Left cardiac atrium (tissue), 4 donors: ENCODE results near the gene RNH1. TPM values are rescaled to one million over a fixed set of nuclear protein-coding genes. Genes with fewer than 3 reads are reported as not detected.
"Not testable (repeated sequence)": the region's sequence is repeated elsewhere in the genome, so short reads cannot be mapped to it uniquely, and the experiment has no call there.

Source experiments
- ATAC-seq, 2 donors: fragments of 200-7000 bp; cut with Tn5 transposase; one replicate each; pipeline ENCODE4 v1.9.1; 2020; ENCODE audit warnings: mild to moderate bottlenecking in 2 of 2, moderate library complexity in 2 of 2
- DNase-seq: peaks from one replicate; pipeline ENCODE4 v3.0.0-alpha.2; 2020
- intact Hi-C, 2 donors: fragments of 100-400 bp; cut with DNase I; formaldehyde crosslinking; loops; one replicate each; pipeline versions ENCODE4 v1.14.1 to v1.15.1; 2022 to 2023
- total RNA-seq, 2 donors: library from RNA; stranded (reverse); fragmentation: NEBNext Ultra II Directional; extraction: Animal tissue kit (Norgen Biotek cat#: 25700); gene quantifications; one replicate each; pipeline ENCODE4 v1.2.1, GENCODE V29; 2021
- donor health status: DM: no; HTN: yes; CAD: no.
- donor health status: DM: no; HTN: yes; CAD: no; lungs with severe emphysema.
- donor health status: DM: yes; HTN: yes; CAD: no.
- donor health status: Dilated cardiomyopathy.

Gene RNH1
- total RNA-seq, 2 donors from 2014 or later: 153 to 159 TPM

- peak; percentile 73 to 89 for ATAC-seq
- intact Hi-C loops: no loop called here
- DNase-seq: peak; percentile 75
These were observed 37.1 kb downstream of the RNH1 start for GRCh38 chr11:469684-470560.

GRCh38 chr11:469026-469683, 37.9 kb downstream of the RNH1 start:
- ATAC-seq: peak in 1 of 2 donors; percentile 6
- intact Hi-C loops, DNase-seq: not testable (repeated sequence)

GRCh38 chr11:468493-468892, 38.5 kb downstream of the RNH1 start:
- ATAC-seq (peak; percentile 45 to 61), DNase-seq (no peak)

GRCh38 chr11:468036-468435, 39.0 kb downstream of the RNH1 start:
- intact Hi-C loops: no loop called here
- DNase-seq (no peak), ATAC-seq (peak; percentile 1 to 5)

More at GRCh38 chr11:468493-468892, 38.5 kb downstream of the RNH1 start:
- intact Hi-C loops: no loop called here

GRCh38 chr11:465896-466530, 41.0 kb downstream of the RNH1 start:
- intact Hi-C loops: no loop called here
- no peak for DNase-seq
- no peak for ATAC-seq

GRCh38 chr11:464316-464715, 42.7 kb downstream of the RNH1 start:
- DNase-seq: no peak
- ATAC-seq: no peak
- intact Hi-C loops: no loop called here

- intact Hi-C loops: no loop called here
- ATAC-seq (no peak), DNase-seq (no peak)
These were observed 44.7 kb downstream of the RNH1 start for GRCh38 chr11:462107-462890.

- DNase-seq (no peak), ATAC-seq (no peak)
- intact Hi-C loops: no loop called here
These were observed 45.4 kb downstream of the RNH1 start for GRCh38 chr11:461626-462025.

GRCh38 chr11:460331-461199, 46.5 kb downstream of the RNH1 start:
- intact Hi-C loops: no loop called here
- peak; percentile 81 to 84 for ATAC-seq
- DNase-seq: peak; percentile 70

- DNase-seq (peak; percentile 33), ATAC-seq (peak in 1 of 2 donors; percentile 54)
- intact Hi-C loops: loop anchor here in 1 of 2 donors (10.0 kb wide), 1 partner anchor 155 kb away; the partner anchor contains the start of gene IFITM2
These were observed 47.4 kb downstream of the RNH1 start for GRCh38 chr11:459511-460220.

- DNase-seq (no peak), ATAC-seq (no peak)
- intact Hi-C loops: loop anchor here in 1 of 2 donors (10.0 kb wide), 1 partner anchor 152 kb away; the partner anchor contains the start of gene IFITM2
These were observed 49.8 kb downstream of the RNH1 start for GRCh38 chr11:457111-457760.

GRCh38 chr11:456533-456932, 50.5 kb downstream of the RNH1 start:
- intact Hi-C loops: loop anchor here in 1 of 2 donors (10.0 kb wide), 1 partner anchor 152 kb away; the partner anchor contains the start of gene IFITM2
- ATAC-seq (no peak), DNase-seq (no peak)

- ATAC-seq (peak in 1 of 2 donors; percentile 12), DNase-seq (no peak)
These were observed 51.4 kb downstream of the RNH1 start for GRCh38 chr11:455566-456147.

GRCh38 chr11:454801-455565, 52.1 kb downstream of the RNH1 start:
- DNase-seq (no peak), ATAC-seq (no peak)
- intact Hi-C loops: loop anchor here in 1 of 2 donors (10.0 kb wide), 1 partner anchor 150 kb away; the partner anchor contains the start of gene IFITM2

More at GRCh38 chr11:455566-456147, 51.4 kb downstream of the RNH1 start:
- intact Hi-C loops: loop anchor here in 1 of 2 donors (10.0 kb wide), 1 partner anchor 151 kb away; the partner anchor contains the start of gene IFITM2

- ATAC-seq: no peak
- intact Hi-C loops: loop anchor here in 1 of 2 donors (10.0 kb wide), 1 partner anchor 149 kb away; the partner anchor contains the start of gene IFITM2
- DNase-seq: no peak
These were observed 53.0 kb downstream of the RNH1 start for GRCh38 chr11:454043-454442.
